ENCODE results near the gene PALM3.

The PALM3 gene

GRCh38 chr19:14073925-14074838, 12.3 kb upstream of the PALM3 start:
- Mint-ChIP-seq H3K27me3 (no peaks in the 10 kb centered on the region), H3K27ac (peak overlapping the region; percentile 73), H3K36me3 (no peaks in the 10 kb centered on the region), H3K4me1 (peaks cover 24% of the 10 kb centered on the region), H3K9me3 (no peaks in the 10 kb centered on the region), H3K4me3 (peak overlapping the region; percentile 84)
- peak; percentile 1 for ATAC-seq

GRCh38 chr19:14073261-14073924, 11.5 kb upstream of the PALM3 start:
- no peaks in the 10 kb centered on the region for H3K36me3 Mint-ChIP-seq
- H3K27me3 Mint-ChIP-seq = no peaks in the 10 kb centered on the region
- ATAC-seq = peak; percentile 87
- H3K27ac Mint-ChIP-seq = peak overlapping the region; percentile 73
- peak overlapping the region; percentile 84 for H3K4me3 Mint-ChIP-seq
- H3K4me1 Mint-ChIP-seq = peaks cover 24% of the 10 kb centered on the region
- no peaks in the 10 kb centered on the region for H3K9me3 Mint-ChIP-seq

- H3K4me1 Mint-ChIP-seq = peaks cover 24% of the 10 kb centered on the region
- no peaks in the 10 kb centered on the region for H3K9me3 Mint-ChIP-seq
- no peaks in the 10 kb centered on the region for H3K27me3 Mint-ChIP-seq
- peak within 1 kb of the TSS; percentile 73 for H3K27ac Mint-ChIP-seq
- no peaks in the 10 kb centered on the region for H3K36me3 Mint-ChIP-seq
- ATAC-seq = peak; percentile 40
- H3K4me3 Mint-ChIP-seq = peak within 1 kb of the TSS; percentile 84
Observed at GRCh38 chr19:14072535-14073260, 10.8 kb upstream of the PALM3 start, which contains the start of gene MISP3. MISP3 (plus strand) TSS chr19:14072786; CDS start chr19:14073310, 524 bp downstream.

- Mint-ChIP-seq H3K36me3 (no peaks in the 10 kb centered on the region), H3K4me1 (peaks cover 33% of the 10 kb centered on the region), H3K27ac (no peak overlapping the region), H3K27me3 (peaks cover 13% of the 10 kb centered on the region), H3K4me3 (no peak overlapping the region), H3K9me3 (no peaks in the 10 kb centered on the region)
- ATAC-seq = no peak
Observed at GRCh38 chr19:14070268-14071050, 8.6 kb upstream of the PALM3 start.

- no peak for ATAC-seq
- peaks cover 9% of the 10 kb centered on the region for H3K4me1 Mint-ChIP-seq
- no peak overlapping the region for H3K4me3 Mint-ChIP-seq
- no peak overlapping the region for H3K27ac Mint-ChIP-seq
- peaks cover 18% of the 10 kb centered on the region for H3K27me3 Mint-ChIP-seq
- H3K9me3 Mint-ChIP-seq = no peaks in the 10 kb centered on the region
- no peaks in the 10 kb centered on the region for H3K36me3 Mint-ChIP-seq
Observed at GRCh38 chr19:14066134-14066533, 4.3 kb upstream of the PALM3 start.

- Mint-ChIP-seq H3K27ac (no peak overlapping the region), H3K9me3 (no peaks in the 10 kb centered on the region), H3K4me1 (peaks cover 25% of the 10 kb centered on the region), H3K4me3 (no peak overlapping the region), H3K36me3 (no peaks in the 10 kb centered on the region), H3K27me3 (peaks cover 47% of the 10 kb centered on the region)
- ATAC-seq = no peak
Observed at GRCh38 chr19:14063105-14063504, 1.2 kb upstream of the PALM3 start.

GRCh38 chr19:14062558-14062855, 631 bp upstream of the PALM3 start:
- Mint-ChIP-seq H3K4me3 (no peak overlapping the region), H3K27ac (no peak overlapping the region), H3K9me3 (no peaks in the 10 kb centered on the region), H3K4me1 (peaks cover 31% of the 10 kb centered on the region), H3K27me3 (peaks cover 53% of the 10 kb centered on the region), H3K36me3 (no peaks in the 10 kb centered on the region)
- no peak for ATAC-seq

GRCh38 chr19:14061081-14061749, 661 bp downstream of the PALM3 start:
- peaks cover 55% of the 10 kb centered on the region for H3K27me3 Mint-ChIP-seq
- H3K9me3 Mint-ChIP-seq = no peaks in the 10 kb centered on the region
- no peak for ATAC-seq
- H3K36me3 Mint-ChIP-seq = no peaks in the 10 kb centered on the region
- H3K4me3 Mint-ChIP-seq = no peak overlapping the region
- H3K4me1 Mint-ChIP-seq = peaks cover 26% of the 10 kb centered on the region
- H3K27ac Mint-ChIP-seq = no peak overlapping the region

GRCh38 chr19:14059652-14060155, 2.2 kb downstream of the PALM3 start:
- Mint-ChIP-seq H3K27ac (no peak overlapping the region), H3K36me3 (no peaks in the 10 kb centered on the region), H3K4me3 (no peak overlapping the region), H3K4me1 (peaks cover 22% of the 10 kb centered on the region), H3K27me3 (peaks cover 50% of the 10 kb centered on the region), H3K9me3 (no peaks in the 10 kb centered on the region)
- ATAC-seq = no peak

GRCh38 chr19:14059093-14059480, 2.8 kb downstream of the PALM3 start:
- no peaks in the 10 kb centered on the region for H3K36me3 Mint-ChIP-seq
- H3K27me3 Mint-ChIP-seq = peaks cover 50% of the 10 kb centered on the region
- H3K4me3 Mint-ChIP-seq = no peak overlapping the region
- H3K4me1 Mint-ChIP-seq = peaks cover 22% of the 10 kb centered on the region
- H3K9me3 Mint-ChIP-seq = no peaks in the 10 kb centered on the region
- H3K27ac Mint-ChIP-seq = no peak overlapping the region
- ATAC-seq = no peak

GRCh38 chr19:14058182-14059092, 3.4 kb downstream of the PALM3 start:
- H3K27me3 Mint-ChIP-seq = peaks cover 50% of the 10 kb centered on the region
- no peaks in the 10 kb centered on the region for H3K9me3 Mint-ChIP-seq
- H3K4me3 Mint-ChIP-seq = no peak overlapping the region
- no peaks in the 10 kb centered on the region for H3K36me3 Mint-ChIP-seq
- H3K4me1 Mint-ChIP-seq = peaks cover 22% of the 10 kb centered on the region
- no peak for ATAC-seq
- no peak overlapping the region for H3K27ac Mint-ChIP-seq

GRCh38 chr19:14056741-14057356, 5.0 kb downstream of the PALM3 start:
- no peak for ATAC-seq
- Mint-ChIP-seq H3K27me3 (peaks cover 50% of the 10 kb centered on the region), H3K27ac (no peak overlapping the region)

GRCh38 chr19:14056069-14056666, 5.7 kb downstream of the PALM3 start:
- Mint-ChIP-seq H3K9me3 (no peaks in the 10 kb centered on the region), H3K27me3 (peaks cover 45% of the 10 kb centered on the region), H3K36me3 (peaks cover 18% of the 10 kb centered on the region), H3K4me3 (no peak overlapping the region), H3K4me1 (peaks cover 22% of the 10 kb centered on the region), H3K27ac (no peak overlapping the region)
- no peak for ATAC-seq

More at GRCh38 chr19:14056741-14057356, 5.0 kb downstream of the PALM3 start:
- no peak overlapping the region for H3K4me3 Mint-ChIP-seq
- H3K9me3 Mint-ChIP-seq = no peaks in the 10 kb centered on the region
- peaks cover 13% of the 10 kb centered on the region for H3K36me3 Mint-ChIP-seq
- peaks cover 22% of the 10 kb centered on the region for H3K4me1 Mint-ChIP-seq

All from stimulated activated memory B cell treated with anti-CD40 and anti-IgM and Interleukin-4, amounts not matched to agents 10 μg/mL and 1 μg/mL and 100 μg/mL, for 72 hours (primary cell).